Left ventricle myocardium inferior (tissue), 1 donor: Measurements from ENCODE around the gene GRHL1. TPM values are rescaled to one million over a fixed set of nuclear protein-coding genes. Genes with fewer than 3 reads are reported as not detected.

ENCODE experiments used
- DNase-seq: peaks from one replicate; pipeline ENCODE4 v3.0.0-alpha.2; 2020
- H3K27ac ChIP-seq: fragments of 200-600 bp; replicated peaks from 2 replicates; pipeline ENCODE4 v1.8.0; 2021
- H3K27me3 ChIP-seq: fragments of 200-600 bp; 2 replicates; pipeline ENCODE4 v1.8.0; 2021; ENCODE audit warnings: low read depth
- H3K36me3 ChIP-seq: fragments of 200-600 bp; 2 replicates; pipeline ENCODE4 v1.8.0; 2021
- H3K4me1 ChIP-seq: fragments of 200-600 bp; 2 replicates; pipeline ENCODE4 v1.8.0; 2021
- H3K4me3 ChIP-seq: fragments of 200-600 bp; 2 replicates; pipeline ENCODE4 v1.8.0; 2021; ENCODE audit warnings: mild to moderate bottlenecking, moderate library complexity
- H3K9me3 ChIP-seq: fragments of 200-600 bp; replicated peaks from 2 replicates; pipeline ENCODE4 v1.8.0; 2021
- CTCF ChIP-seq: fragments of 200-600 bp; IDR thresholded peaks from 2 replicates; pipeline ENCODE4 v1.8.0; 2021; ENCODE audit warnings: antibody characterized with exemption, mild to moderate bottlenecking, borderline replicate concordance
- intact Hi-C: fragments of 100-400 bp; cut with micrococcal nuclease; formaldehyde crosslinking; loops from one replicate; pipeline ENCODE4 v1.11.0; 2022
- total RNA-seq: library from RNA; stranded (reverse); fragmentation: NEBNext Ultra II Directional; extraction: Animal tissue kit (Norgen Biotek cat#: 25700); gene quantifications from one replicate; pipeline ENCODE4 v1.2.1, GENCODE V29; 2021
- donor health status: DM: no; HTN: yes; CAD: no; lungs with severe emphysema.

The GRHL1 gene
- total RNA-seq, 1 donor from 2014 or later = 0.69 TPM

DNA sequence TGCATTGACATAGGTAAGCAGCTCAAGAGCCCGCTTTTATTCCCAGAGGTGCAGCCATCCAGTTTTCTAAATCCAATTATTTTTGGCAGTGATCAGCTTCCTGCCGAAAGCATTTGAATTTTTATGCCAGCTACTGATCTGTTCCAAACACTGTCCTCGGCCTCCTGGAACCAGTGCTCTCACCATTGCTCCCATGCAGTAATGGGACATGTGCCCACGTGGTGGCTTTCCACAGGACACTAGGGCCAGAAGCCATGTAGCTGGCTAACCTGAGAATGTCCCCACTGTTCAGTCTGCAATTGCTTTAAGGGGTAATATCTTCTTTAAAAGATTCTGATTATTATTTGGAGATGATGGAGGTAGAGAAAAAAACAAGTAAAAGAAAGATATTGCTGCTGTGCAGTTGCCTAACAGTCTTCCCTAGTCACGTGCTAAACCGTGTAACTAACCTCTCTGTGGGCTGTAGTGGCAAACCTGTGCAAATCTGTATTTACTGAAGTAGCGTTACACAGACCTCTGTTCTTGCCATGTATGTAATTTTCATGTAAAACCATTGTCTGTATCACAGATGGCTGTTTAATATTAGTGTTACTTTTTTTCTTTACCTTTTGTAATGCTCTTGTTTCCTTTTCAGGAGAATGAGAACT, 13.0 kb downstream of the GRHL1 start:
- Histone ChIP-seq H3K27ac (no peak overlapping the region), H3K9me3 (no peaks in the 10 kb centered on the region), H3K4me1 (no peaks in the 10 kb centered on the region), H3K27me3 (no peaks in the 10 kb centered on the region), H3K36me3 (no peaks in the 10 kb centered on the region), H3K4me3 (no peak overlapping the region)
- no peak for DNase-seq
- intact Hi-C loops = no loop called here
- TF ChIP-seq CTCF = no peak

GRCh38 chr2:9965119-9965822, 13.8 kb downstream of the GRHL1 start:
- TF ChIP-seq CTCF = no peak
- no peaks in the 10 kb centered on the region for H3K9me3 ChIP-seq
- intact Hi-C loops = no loop called here

GRCh38 chr2:9966491-9967022, 15.1 kb downstream of the GRHL1 start:
- Histone ChIP-seq H3K27ac (no peak overlapping the region), H3K36me3 (no peaks in the 10 kb centered on the region), H3K4me3 (no peak overlapping the region), H3K27me3 (no peaks in the 10 kb centered on the region), H3K9me3 (no peaks in the 10 kb centered on the region), H3K4me1 (no peaks in the 10 kb centered on the region)
- no peak for TF ChIP-seq CTCF
- intact Hi-C loops = no loop called here
- no peak for DNase-seq

More at GRCh38 chr2:9965119-9965822, 13.8 kb downstream of the GRHL1 start:
- H3K27ac ChIP-seq = no peak overlapping the region
- H3K4me3 ChIP-seq = no peak overlapping the region
- no peak for DNase-seq
- H3K36me3 ChIP-seq = no peaks in the 10 kb centered on the region
- no peaks in the 10 kb centered on the region for H3K4me1 ChIP-seq
- no peaks in the 10 kb centered on the region for H3K27me3 ChIP-seq

GRCh38 chr2:9967053-9967775, 15.7 kb downstream of the GRHL1 start:
- Histone ChIP-seq H3K4me3 (no peak overlapping the region), H3K9me3 (no peaks in the 10 kb centered on the region), H3K27me3 (no peaks in the 10 kb centered on the region), H3K36me3 (no peaks in the 10 kb centered on the region), H3K27ac (no peak overlapping the region), H3K4me1 (no peaks in the 10 kb centered on the region)
- TF ChIP-seq CTCF = no peak
- intact Hi-C loops = no loop called here
- no peak for DNase-seq

GRCh38 chr2:9968553-9969497, 17.3 kb downstream of the GRHL1 start:
- TF ChIP-seq CTCF = no peak
- intact Hi-C loops = no loop called here

More at GRCh38 chr2:9968553-9969497, 17.3 kb downstream of the GRHL1 start:
- DNase-seq = no peak
- no peaks in the 10 kb centered on the region for H3K27me3 ChIP-seq
- peaks cover 3% of the 10 kb centered on the region for H3K4me1 ChIP-seq
- H3K9me3 ChIP-seq = no peaks in the 10 kb centered on the region
- H3K36me3 ChIP-seq = no peaks in the 10 kb centered on the region
- H3K27ac ChIP-seq = no peak overlapping the region
- H3K4me3 ChIP-seq = no peak overlapping the region
